ENCODE measurements around the gene PAM16. TPM values are rescaled to one million over a fixed set of nuclear protein-coding genes. Genes with fewer than 3 reads are reported as not detected.
A peak's percentile ranks its signal among the peaks of the same experiment; 100 is the strongest.

The PAM16 gene
- total and polyA plus RNA-seq, 10 donors: 26.7 to 88.8 (median 41.1) TPM

- no peak for DNase-seq
- TF ChIP-seq CTCF (IDR thresholded peaks at IDR 0.05 in 8 of 11, conservative IDR thresholded peaks at IDR 0.05 in 3 of 11) (no peak), POLR2A (IDR thresholded peaks at IDR 0.05) (no peak), POLR2AphosphoS5 (IDR thresholded peaks at IDR 0.05) (peak; percentile 31 to 67 (median 36))
- WGBS, 5 donors: 59 to 83% (median 69%) methylated on average over 14 to 27 of the region's 27 CpGs
These were observed 38.2 kb upstream of the PAM16 start for GRCh38 chr16:4389051-4389955.

GRCh38 chr16:4388271-4389021 lies 37.3 kb upstream of the PAM16 start:
- Histone ChIP-seq H3K9me3 (no peaks in the 10 kb centered on the region), H3K27ac (peak overlapping the region; percentile 20 to 76 (median 68)), H3K4me3 (no peak overlapping the region), H3K27me3 (replicated peaks in 1 of 7) (no peaks in the 10 kb centered on the region), H3K4me1 (peaks cover 0 to 96% (median 41%) of the 10 kb centered on the region in 6 donors), H3K36me3 (peaks cover 4 to 100% (median 92%) of the 10 kb centered on the region in 6 donors)
- DNase-seq: no peak
- 75 to 91% (median 84%) methylated on average over 10 to 19 of the region's 19 CpGs for WGBS, 5 donors
- intact Hi-C loops (cut with DNase I; ENCODE audit: low total_unique reads): no loop called here
- TF ChIP-seq CTCF (IDR thresholded peaks at IDR 0.05 in 8 of 11, conservative IDR thresholded peaks at IDR 0.05 in 3 of 11) (no peak), POLR2AphosphoS5 (IDR thresholded peaks at IDR 0.05) (no peak), POLR2A (IDR thresholded peaks at IDR 0.05) (no peak)

More at GRCh38 chr16:4389051-4389955, 38.2 kb upstream of the PAM16 start:
- no peak overlapping the region for H3K4me3 ChIP-seq
- H3K27me3 ChIP-seq (replicated peaks in 1 of 7): no peaks in the 10 kb centered on the region
- H3K36me3 ChIP-seq: peaks cover 4 to 100% (median 87%) of the 10 kb centered on the region in 6 donors
- peak overlapping the region in 7 of 8 donors; percentile 54 to 76 (median 69) for H3K27ac ChIP-seq
- peaks cover 0 to 96% (median 38%) of the 10 kb centered on the region in 6 donors for H3K4me1 ChIP-seq
- H3K9me3 ChIP-seq: no peaks in the 10 kb centered on the region
- intact Hi-C loops (cut with DNase I; ENCODE audit: low total_unique reads): no loop called here

GRCh38 chr16:4387781-4388180 lies 36.7 kb upstream of the PAM16 start:
- 95 to 100% (median 96%) methylated on average over 6 to 20 of the region's 20 CpGs for whole genome bisulfite sequencing, 5 donors
- TF ChIP-seq CTCF (IDR thresholded peaks at IDR 0.05 in 8 of 11, conservative IDR thresholded peaks at IDR 0.05 in 3 of 11) (no peak), POLR2AphosphoS5 (IDR thresholded peaks at IDR 0.05) (peak in 1 of 3 donors; percentile 67), POLR2A (IDR thresholded peaks at IDR 0.05) (no peak)
- H3K4me3 ChIP-seq: no peak overlapping the region

More at GRCh38 chr16:4387781-4388180, 36.7 kb upstream of the PAM16 start:
- Histone ChIP-seq H3K27me3 (replicated peaks in 1 of 7) (no peaks in the 10 kb centered on the region), H3K36me3 (peaks cover 4 to 100% (median 91%) of the 10 kb centered on the region in 6 donors), H3K4me1 (peaks cover 0 to 98% (median 40%) of the 10 kb centered on the region in 6 donors), H3K9me3 (no peaks in the 10 kb centered on the region), H3K27ac (peak overlapping the region in 5 of 8 donors; percentile 26 to 76 (median 65))
- intact Hi-C loops (cut with DNase I; ENCODE audit: low total_unique reads): no loop called here
- no peak for DNase-seq
